ENCODE results near the gene ENO4. TPM values are rescaled to one million over a fixed set of nuclear protein-coding genes. Genes with fewer than 3 reads are reported as not detected.

The ENO4 gene
- total and polyA plus RNA-seq, 2 donors from 2014 or later: 0.52 to 1.2 TPM

DNA sequence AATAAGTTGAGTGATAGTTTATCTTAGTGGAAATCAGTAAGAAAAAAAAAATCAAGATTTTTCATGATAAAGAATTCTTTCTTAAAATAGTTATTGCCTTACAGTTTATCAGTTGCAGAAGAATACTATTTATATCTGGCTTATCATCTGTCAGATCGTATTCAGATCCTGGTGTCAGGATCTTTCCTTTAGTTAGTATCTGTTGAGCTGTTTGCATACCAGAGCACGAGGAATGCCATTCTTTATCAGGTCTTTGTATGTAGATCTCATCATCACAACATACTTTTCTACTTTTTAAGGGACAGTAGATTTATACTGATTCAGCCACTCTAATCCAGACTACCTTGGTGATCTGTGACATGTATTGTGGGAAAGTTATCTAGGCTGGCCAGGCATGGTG is 12.5 kb downstream of the ENO4 start:
- Histone ChIP-seq H3K27me3 (ENCODE audit: control insufficient read depth, insufficient read depth, low read length) (no peaks in the 10 kb centered on the region), H3K4me1 (ENCODE audit: control insufficient read depth in 2 of 3, insufficient read depth in 2 of 3, low read depth in 1 of 3, low read length in 3 of 3) (no peaks in the 10 kb centered on the region), H3K9ac (ENCODE audit: low read length in 3 of 3) (no peak overlapping the region), H3K27ac (ENCODE audit: low read depth in 2 of 2, low read length in 2 of 2) (no peak overlapping the region), H3K4me3 (ENCODE audit: low read length in 3 of 3) (no peak overlapping the region), H3K9me3 (ENCODE audit: control insufficient read depth in 2 of 3, insufficient read depth in 1 of 3, low read length in 3 of 3) (no peaks in the 10 kb centered on the region), H3K36me3 (ENCODE audit: control insufficient read depth in 2 of 3, insufficient read depth in 3 of 3, low read length in 3 of 3) (no peaks in the 10 kb centered on the region)
- DNase-seq (no peak), FAIRE-seq (no peak)
- TF ChIP-seq, protein P1, sequence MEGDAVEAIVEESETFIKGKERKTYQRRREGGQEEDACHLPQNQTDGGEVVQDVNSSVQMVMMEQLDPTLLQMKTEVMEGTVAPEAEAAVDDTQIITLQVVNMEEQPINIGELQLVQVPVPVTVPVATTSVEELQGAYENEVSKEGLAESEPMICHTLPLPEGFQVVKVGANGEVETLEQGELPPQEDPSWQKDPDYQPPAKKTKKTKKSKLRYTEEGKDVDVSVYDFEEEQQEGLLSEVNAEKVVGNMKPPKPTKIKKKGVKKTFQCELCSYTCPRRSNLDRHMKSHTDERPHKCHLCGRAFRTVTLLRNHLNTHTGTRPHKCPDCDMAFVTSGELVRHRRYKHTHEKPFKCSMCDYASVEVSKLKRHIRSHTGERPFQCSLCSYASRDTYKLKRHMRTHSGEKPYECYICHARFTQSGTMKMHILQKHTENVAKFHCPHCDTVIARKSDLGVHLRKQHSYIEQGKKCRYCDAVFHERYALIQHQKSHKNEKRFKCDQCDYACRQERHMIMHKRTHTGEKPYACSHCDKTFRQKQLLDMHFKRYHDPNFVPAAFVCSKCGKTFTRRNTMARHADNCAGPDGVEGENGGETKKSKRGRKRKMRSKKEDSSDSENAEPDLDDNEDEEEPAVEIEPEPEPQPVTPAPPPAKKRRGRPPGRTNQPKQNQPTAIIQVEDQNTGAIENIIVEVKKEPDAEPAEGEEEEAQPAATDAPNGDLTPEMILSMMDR (IDR thresholded peaks at IDR 0.05; ENCODE audit: borderline replicate concordance, extremely low read depth, insufficient read depth): no peak
- intact Hi-C loops (cut with DNase I): no loop called here

DNA sequence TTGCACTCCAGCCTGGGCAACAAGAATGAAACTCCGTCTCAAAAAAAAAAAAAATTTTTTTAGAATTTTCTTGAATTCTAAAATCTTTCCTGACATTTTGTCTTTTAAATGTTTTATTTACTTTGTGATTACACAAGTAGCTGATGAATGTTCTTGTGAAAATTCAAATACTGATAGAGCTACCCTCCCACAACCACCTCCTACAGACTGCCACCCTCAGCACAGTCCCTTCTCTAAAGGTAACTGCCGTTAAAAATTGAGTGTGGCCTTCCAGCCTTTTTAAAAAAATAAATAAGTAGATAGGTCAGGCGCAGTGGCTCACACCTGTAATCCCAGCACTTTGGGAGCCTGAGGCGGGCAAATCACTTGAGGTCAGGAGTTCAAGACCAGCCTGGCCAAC is 15.1 kb downstream of the ENO4 start:
- Histone ChIP-seq H3K27me3 (ENCODE audit: control insufficient read depth, insufficient read depth, low read length) (no peaks in the 10 kb centered on the region), H3K27ac (ENCODE audit: low read depth in 2 of 2, low read length in 2 of 2) (no peak overlapping the region), H3K36me3 (ENCODE audit: control insufficient read depth in 2 of 3, insufficient read depth in 3 of 3, low read length in 3 of 3) (no peaks in the 10 kb centered on the region), H3K9me3 (ENCODE audit: control insufficient read depth in 2 of 3, insufficient read depth in 1 of 3, low read length in 3 of 3) (no peaks in the 10 kb centered on the region), H3K4me1 (ENCODE audit: control insufficient read depth in 2 of 3, insufficient read depth in 2 of 3, low read depth in 1 of 3, low read length in 3 of 3) (no peaks in the 10 kb centered on the region), H3K9ac (ENCODE audit: low read length in 3 of 3) (no peak overlapping the region), H3K4me3 (ENCODE audit: low read length in 3 of 3) (no peak overlapping the region)
- no peak for FAIRE-seq
- intact Hi-C loops (cut with DNase I): no loop called here
- DNase-seq: no peak
- TF ChIP-seq, protein P1 (IDR thresholded peaks at IDR 0.05; ENCODE audit: borderline replicate concordance, extremely low read depth, insufficient read depth): no peak

DNA sequence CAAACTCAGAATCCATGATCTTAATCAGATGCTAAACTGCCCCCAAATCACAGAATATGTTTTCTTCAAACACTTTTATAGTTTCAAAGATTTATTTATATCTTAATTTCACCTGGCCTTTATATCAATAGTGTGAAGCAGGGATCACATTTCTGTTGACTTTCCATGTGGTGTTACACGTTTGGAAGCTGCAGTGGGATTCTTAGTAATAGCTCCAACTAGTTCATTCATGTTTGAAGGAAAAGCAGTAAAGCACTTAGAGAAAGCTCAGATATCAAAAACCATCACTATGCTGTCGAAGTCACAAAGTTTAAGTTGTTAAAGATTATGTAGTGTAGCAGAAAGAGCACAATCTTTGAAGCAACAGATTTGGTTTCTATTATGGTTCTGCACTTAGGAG is 16.8 kb downstream of the ENO4 start:
- FAIRE-seq: no peak
- intact Hi-C loops (cut with DNase I): no loop called here
- TF ChIP-seq, protein P1 (IDR thresholded peaks at IDR 0.05; ENCODE audit: borderline replicate concordance, extremely low read depth, insufficient read depth): no peak
- DNase-seq: no peak
- H3K27ac ChIP-seq (ENCODE audit: low read depth in 2 of 2, low read length in 2 of 2): no peak overlapping the region
- no peaks in the 10 kb centered on the region for H3K27me3 ChIP-seq (ENCODE audit: control insufficient read depth, insufficient read depth, low read length)
- no peaks in the 10 kb centered on the region for H3K4me1 ChIP-seq (ENCODE audit: control insufficient read depth in 2 of 3, insufficient read depth in 2 of 3, low read depth in 1 of 3, low read length in 3 of 3)
- no peaks in the 10 kb centered on the region for H3K36me3 ChIP-seq (ENCODE audit: control insufficient read depth in 2 of 3, insufficient read depth in 3 of 3, low read length in 3 of 3)
- H3K4me3 ChIP-seq (ENCODE audit: low read length in 3 of 3): no peak overlapping the region
- H3K9ac ChIP-seq (ENCODE audit: low read length in 3 of 3): no peak overlapping the region
- H3K9me3 ChIP-seq (ENCODE audit: control insufficient read depth in 2 of 3, insufficient read depth in 1 of 3, low read length in 3 of 3): no peaks in the 10 kb centered on the region

DNA sequence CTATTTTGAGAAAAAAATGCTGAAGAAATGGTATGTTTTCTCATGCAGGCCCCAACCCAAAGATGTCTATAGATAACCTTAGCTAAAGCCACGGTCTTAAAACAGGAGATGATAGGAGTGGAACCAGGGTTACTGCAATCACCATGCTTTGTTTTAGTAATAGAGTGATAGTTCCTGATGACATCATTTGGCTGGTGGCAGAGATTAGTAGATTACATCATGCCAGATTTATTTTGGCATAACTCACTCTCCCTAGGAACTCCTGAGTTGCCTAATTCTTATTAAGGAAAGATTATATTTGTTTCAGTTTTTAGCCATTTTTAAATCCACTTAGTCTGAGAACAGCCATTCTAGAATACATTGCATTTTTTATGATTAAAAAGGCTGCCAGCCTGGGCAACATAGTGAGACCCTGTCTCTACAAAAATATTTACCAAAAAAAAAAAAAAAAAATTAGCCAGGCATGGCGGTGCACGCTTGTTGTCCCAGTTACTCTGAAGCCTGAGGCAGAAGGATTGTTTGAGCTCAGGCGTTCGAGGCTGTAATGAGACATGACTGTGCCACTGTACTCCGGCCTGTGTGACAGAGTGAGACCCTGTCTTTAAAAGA is 17.8 kb downstream of the ENO4 start:
- H3K9me3 ChIP-seq (ENCODE audit: control insufficient read depth in 2 of 3, insufficient read depth in 1 of 3, low read length in 3 of 3): no peaks in the 10 kb centered on the region
- H3K27me3 ChIP-seq (ENCODE audit: control insufficient read depth, insufficient read depth, low read length): no peaks in the 10 kb centered on the region
- intact Hi-C loops (cut with DNase I): no loop called here
- DNase-seq (no peak), FAIRE-seq (no peak)
- H3K4me3 ChIP-seq (ENCODE audit: low read length in 3 of 3): no peak overlapping the region
- no peaks in the 10 kb centered on the region for H3K36me3 ChIP-seq (ENCODE audit: control insufficient read depth in 2 of 3, insufficient read depth in 3 of 3, low read length in 3 of 3)
- TF ChIP-seq, protein P1 (IDR thresholded peaks at IDR 0.05; ENCODE audit: borderline replicate concordance, extremely low read depth, insufficient read depth): no peak
- H3K9ac ChIP-seq (ENCODE audit: low read length in 3 of 3): no peak overlapping the region
- no peak overlapping the region for H3K27ac ChIP-seq (ENCODE audit: low read depth in 2 of 2, low read length in 2 of 2)
- H3K4me1 ChIP-seq (ENCODE audit: control insufficient read depth in 2 of 3, insufficient read depth in 2 of 3, low read depth in 1 of 3, low read length in 3 of 3): no peaks in the 10 kb centered on the region

Measured in kidney (tissue), 14 donors.